Activated naive CD8-positive, alpha-beta T cell treated with anti-CD3 and anti-CD28 coated beads, Interleukin-2, amount 50 U/mL, for 16 hours (primary cell): ENCODE measurements around the gene NCAPH2.
A peak's percentile ranks its signal among the peaks of the same experiment; 100 is the strongest.

Source experiments
- DNase-seq: peaks from one replicate; pipeline ENCODE4 v3.0.0-alpha.2; 2020; ENCODE audit warnings: low read depth, low spot score

The NCAPH2 gene

GRCh38 chr22:50507991-50508884 is at the start of gene NCAPH2:
TSS of gene NCAPH2 (plus strand) at chr22:50508224. CDS start at chr22:50508338, 114 bp downstream.
- peak; percentile 95 for DNase-seq

GRCh38 chr22:50459016-50459415 is 49.0 kb upstream of the NCAPH2 start:
- DNase-seq: no peak

- DNase-seq: no peak
Measured at GRCh38 chr22:50459496-50460140, 48.4 kb upstream of the NCAPH2 start.

GRCh38 chr22:50460938-50461337 is 47.1 kb upstream of the NCAPH2 start:
- DNase-seq: no peak

- no peak for DNase-seq
Measured at GRCh38 chr22:50461536-50461935, 46.5 kb upstream of the NCAPH2 start.

- no peak for DNase-seq
Measured at GRCh38 chr22:50461979-50462540, 46.0 kb upstream of the NCAPH2 start.

GRCh38 chr22:50463188-50463900 is 44.7 kb upstream of the NCAPH2 start:
- no peak for DNase-seq

GRCh38 chr22:50464451-50464850 is 43.6 kb upstream of the NCAPH2 start:
- DNase-seq: no peak

GRCh38 chr22:50465066-50465930 is 42.7 kb upstream of the NCAPH2 start:
- DNase-seq: no peak

GRCh38 chr22:50467341-50467740 is 40.7 kb upstream of the NCAPH2 start:
- no peak for DNase-seq

- no peak for DNase-seq
Measured at GRCh38 chr22:50467773-50468440, 40.1 kb upstream of the NCAPH2 start.

- no peak for DNase-seq
Measured at GRCh38 chr22:50468626-50469025, 39.4 kb upstream of the NCAPH2 start.

GRCh38 chr22:50469377-50470305 is 38.4 kb upstream of the NCAPH2 start:
- DNase-seq: peak; percentile 91

- DNase-seq: no peak
Measured at GRCh38 chr22:50470491-50470890, 37.5 kb upstream of the NCAPH2 start.

- no peak for DNase-seq
Measured at GRCh38 chr22:50471197-50471847, 36.7 kb upstream of the NCAPH2 start.

- no peak for DNase-seq
Measured at GRCh38 chr22:50471962-50472361, 36.1 kb upstream of the NCAPH2 start.

- no peak for DNase-seq
Measured at GRCh38 chr22:50473088-50473487, 34.9 kb upstream of the NCAPH2 start.

- DNase-seq: no peak
Measured at GRCh38 chr22:50473855-50474671, 34.0 kb upstream of the NCAPH2 start.
